ENCODE measurements around the gene SIRT3.

GRCh38 chr11:261624-262023 is 25.5 kb upstream of the SIRT3 start:
- TF ChIP-seq CTCF (IDR thresholded peaks at IDR 0.05; ENCODE audit: insufficient read depth, low read length): no peak
- TF ChIP-seq POLR2AphosphoS5 (IDR thresholded peaks at IDR 0.05; ENCODE audit: low read depth): no peak
- TF ChIP-seq GABPA (IDR thresholded peaks at IDR 0.05; ENCODE audit: low read depth): no peak

Data from HL-60 (cell line).